HG03354 (cell line): ENCODE measurements around the gene ACR.

ENCODE experiments used
- ATAC-seq: cut with Tn5 transposase; IDR thresholded peaks from one replicate; pipeline ENCODE4 v1.9.1; 2021; ENCODE audit warnings: mild to moderate bottlenecking; ENCODE audit not compliant: unreplicated experiment, poor library complexity, severe bottlenecking

Gene ACR

DNA sequence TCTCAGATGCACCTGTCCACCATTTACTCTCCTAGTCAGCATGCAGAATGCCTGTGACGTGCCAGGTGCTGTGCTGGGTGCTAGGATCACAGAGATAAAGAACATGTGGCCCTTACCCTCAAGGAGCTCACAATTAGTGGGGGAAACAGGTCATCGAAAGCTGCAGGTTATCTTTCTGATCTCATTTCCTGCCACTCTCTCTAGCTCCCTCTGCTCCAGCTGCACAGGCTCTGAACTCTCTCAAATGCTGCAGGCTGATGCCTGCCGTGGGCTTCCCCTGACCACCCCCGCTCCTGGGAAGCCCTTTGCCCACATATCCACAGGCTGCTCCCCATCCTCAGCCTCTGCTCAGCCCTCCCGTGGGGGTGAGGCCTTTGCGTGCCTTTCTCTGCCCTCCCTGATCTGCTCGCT lies 35.7 kb upstream of the ACR start:
- no peak for ATAC-seq

- ATAC-seq: no peak
Measured at GRCh38 chr22:50702821-50703725, 34.9 kb upstream of the ACR start.

DNA sequence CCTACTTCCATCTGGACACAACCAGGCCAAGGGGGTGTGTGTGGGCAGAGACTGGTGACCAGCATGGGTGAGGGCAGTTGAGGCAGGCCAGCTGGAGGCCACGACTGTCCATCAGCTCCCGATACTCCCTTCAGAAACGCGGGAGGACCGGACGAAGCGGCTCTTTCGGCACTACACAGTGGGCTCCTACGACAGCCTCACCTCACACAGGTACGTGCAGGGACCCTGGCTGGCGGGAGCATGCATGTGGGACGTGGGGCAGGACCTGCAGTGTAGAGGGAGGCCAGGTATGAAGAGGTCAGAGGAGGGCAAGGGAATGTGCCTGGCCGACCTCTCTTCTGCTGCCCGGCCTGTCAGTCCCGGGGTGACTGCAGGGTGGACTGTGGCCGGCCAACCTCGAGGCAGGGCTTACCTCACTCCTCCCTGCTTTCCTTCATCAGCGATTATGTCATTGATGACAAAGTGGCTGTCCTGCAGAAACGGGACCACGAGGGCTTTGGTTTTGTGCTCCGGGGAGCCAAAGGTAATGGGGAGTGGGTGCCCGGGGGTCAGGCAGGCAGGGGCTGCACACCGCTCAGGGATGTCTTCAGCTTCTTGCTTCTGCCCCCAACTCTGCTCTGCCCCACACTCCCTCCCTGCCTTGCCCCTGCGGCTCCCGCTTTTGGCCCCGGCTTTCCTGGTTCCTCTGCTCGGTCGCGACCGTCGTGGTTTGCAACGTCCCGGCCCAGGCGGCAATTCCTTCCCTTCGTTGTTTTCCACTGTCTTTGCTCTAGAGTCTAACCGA lies 34.1 kb upstream of the ACR start:
- ATAC-seq: no peak

DNA sequence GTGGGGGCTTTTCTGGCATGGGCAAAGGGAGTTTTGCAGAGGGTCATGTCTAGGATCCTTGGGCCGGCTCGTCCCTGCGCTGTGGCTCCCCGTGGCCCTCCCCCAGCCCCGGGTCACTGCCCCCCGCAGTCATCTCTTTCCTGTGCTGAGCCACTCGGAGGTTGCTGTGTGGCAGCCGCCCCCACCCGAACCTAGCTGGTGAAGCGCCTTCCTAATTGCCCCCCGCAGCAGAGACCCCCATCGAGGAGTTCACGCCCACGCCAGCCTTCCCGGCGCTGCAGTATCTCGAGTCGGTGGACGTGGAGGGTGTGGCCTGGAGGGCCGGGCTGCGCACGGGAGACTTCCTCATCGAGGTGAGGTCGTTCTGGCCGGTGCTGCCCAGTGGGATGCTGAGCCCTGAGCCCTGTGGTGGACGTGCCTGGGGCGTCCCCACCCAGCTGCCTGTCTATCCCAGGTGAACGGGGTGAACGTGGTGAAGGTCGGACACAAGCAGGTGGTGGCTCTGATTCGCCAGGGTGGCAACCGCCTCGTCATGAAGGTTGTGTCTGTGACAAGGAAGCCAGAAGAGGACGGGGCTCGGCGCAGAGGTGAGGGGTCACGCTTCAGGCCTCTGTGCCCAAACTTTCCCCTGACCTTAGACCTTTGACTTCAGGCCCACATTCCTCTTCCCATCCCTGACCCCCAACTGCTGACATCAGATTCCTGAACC lies 33.3 kb upstream of the ACR start:
- ATAC-seq: no peak

DNA sequence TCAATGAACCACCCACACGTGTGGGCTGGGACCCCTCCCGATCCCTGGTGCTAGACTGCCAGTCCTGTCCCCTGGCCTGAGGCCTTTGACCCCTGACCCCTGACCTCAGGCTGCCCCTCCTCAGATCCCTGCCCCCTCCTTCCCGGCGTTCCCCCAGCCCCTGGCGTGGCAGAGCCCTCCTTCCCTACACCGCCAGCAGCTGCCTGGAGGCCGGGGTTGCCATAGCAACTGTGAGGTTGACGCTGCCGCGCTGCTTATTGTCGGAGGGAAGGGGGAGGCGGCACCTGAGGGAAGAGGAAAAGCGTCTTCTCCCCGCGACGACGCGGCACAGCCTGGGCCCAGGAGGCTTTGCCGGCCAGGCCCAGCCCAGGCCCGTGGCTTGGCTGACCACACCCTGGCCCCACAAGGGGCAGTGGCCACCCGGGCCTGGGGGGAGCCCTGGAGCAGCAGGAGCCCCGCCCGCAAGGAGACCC lies 32.7 kb upstream of the ACR start:
- no peak for ATAC-seq

DNA sequence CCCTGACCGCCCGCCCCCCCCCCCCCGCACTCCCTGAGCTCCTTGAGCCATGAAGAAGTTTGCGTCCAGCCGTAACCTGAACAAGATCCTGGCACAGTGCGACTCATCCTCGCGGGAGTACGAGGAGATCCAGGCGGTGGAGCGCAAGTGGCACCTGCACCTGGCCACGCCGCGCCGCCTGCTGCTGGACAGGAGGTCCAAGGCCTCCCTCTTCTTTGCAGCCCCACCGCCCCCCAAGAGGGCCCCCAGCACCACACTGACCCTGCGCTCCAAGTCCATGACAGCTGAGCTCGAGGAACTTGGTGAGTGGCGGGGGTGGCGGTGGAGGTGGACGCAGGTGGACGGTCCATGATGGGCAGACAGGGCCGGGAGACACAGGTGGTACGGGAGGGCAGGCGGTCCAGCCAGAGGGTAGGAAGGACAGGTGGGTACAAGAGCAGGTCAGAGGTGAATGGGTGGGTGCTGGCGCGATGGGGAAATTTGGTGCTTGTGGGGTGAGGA lies 32.1 kb upstream of the ACR start:
- no peak for ATAC-seq

GRCh38 chr22:50706481-50707125 lies 31.4 kb upstream of the ACR start:
- ATAC-seq: no peak

- ATAC-seq: no peak
Measured at GRCh38 chr22:50708474-50708873, 29.5 kb upstream of the ACR start.

DNA sequence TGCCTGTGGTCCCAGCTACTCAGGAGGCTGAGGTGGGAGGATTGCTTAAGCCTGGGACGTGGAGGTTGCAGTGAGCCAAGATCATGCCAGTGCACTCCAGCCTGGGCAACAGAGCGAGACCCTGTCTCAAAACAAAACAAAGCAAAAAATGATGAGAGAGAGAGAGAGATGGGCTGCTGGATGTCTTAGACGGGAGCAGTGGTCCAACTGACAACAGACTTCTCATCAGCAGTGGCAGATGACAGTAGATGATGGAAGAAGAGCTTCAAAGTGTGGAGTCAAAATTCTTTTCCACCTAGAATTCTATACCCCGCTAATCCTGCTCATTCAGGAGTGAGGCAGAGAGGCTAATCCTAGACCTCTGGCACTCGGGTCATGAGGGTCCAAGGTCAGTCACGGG lies 29.0 kb upstream of the ACR start:
- no peak for ATAC-seq

GRCh38 chr22:50710221-50710620 lies 27.8 kb upstream of the ACR start:
- no peak for ATAC-seq

- no peak for ATAC-seq
Measured at GRCh38 chr22:50710886-50711285, 27.1 kb upstream of the ACR start.

GRCh38 chr22:50711446-50712340 lies 26.3 kb upstream of the ACR start:
- ATAC-seq: no peak

DNA sequence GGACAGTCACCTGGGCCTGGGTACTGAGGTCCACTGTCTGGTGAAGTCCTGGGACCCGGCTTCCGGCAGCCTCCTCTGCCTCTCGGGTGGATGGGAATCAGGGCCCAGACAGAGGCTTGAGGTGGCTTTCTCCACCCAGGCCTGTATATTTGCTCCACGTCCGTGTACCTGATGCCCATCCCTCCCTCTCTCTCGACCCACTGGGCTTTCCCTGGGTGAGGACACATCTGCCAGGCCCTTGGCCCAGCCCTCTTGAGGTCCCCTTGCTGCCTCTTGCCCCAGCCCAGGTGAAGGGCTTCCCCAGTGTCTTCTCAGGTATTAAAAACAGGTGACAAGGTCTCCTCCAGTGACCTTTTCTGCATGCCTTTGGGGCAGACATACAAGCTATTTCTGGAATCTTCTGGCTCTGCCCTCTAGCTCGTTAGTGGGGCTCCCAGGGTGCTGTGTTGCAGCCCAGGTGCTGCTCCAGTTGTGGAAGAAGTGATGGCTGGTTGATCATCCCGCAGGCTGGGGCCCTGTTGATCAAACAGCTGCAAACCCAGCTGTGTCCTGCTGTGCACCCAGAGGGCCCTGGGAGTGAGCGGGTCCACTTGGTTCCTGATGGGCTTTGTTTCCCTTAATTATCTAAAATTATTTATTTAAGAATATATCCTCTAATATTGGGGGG lies 25.5 kb upstream of the ACR start:
- ATAC-seq: no peak

DNA sequence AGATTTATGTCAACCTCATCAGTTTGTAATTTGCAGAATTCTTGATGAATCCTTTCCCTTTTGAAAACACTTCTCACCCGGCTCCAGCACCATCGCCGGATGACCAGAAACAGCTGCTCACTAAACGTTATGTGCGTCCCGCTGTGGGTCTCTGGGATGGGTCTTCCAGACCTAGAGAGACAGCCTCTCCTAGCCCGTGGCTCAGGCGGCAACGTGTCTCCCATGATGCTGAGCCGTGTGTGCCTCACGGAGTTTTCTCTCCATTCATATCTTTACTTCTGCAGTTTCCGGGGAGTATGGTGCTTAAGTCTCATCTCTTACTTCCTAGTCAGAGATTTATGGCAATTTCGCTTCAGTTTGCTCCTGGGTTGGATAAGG lies 25.0 kb upstream of the ACR start:
- no peak for ATAC-seq

DNA sequence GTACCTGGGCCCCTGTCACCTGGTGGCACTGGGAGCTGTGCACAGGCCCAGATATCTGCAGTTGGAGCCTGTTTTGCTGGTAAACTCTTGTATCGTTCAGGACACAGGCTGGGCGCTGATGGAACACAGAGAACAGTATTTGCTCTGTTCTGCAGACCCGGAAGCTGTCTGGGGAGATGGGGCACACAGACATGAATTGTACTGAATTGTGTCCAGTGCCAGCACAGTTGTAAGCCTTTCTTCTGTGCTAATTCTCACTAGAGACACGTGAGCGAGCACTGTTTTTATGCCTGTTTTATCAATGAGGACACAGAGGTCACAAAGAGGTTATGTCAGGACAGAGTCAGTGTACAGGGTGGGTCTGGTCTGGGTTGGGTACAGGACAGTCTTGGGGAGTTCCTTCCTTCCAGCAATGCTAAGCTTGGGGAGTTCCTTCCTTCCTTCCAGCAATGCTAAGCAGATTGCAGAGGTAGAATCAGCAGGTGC lies 24.4 kb upstream of the ACR start:
- no peak for ATAC-seq

- ATAC-seq: no peak
Measured at GRCh38 chr22:50714150-50714549, 23.9 kb upstream of the ACR start.

DNA sequence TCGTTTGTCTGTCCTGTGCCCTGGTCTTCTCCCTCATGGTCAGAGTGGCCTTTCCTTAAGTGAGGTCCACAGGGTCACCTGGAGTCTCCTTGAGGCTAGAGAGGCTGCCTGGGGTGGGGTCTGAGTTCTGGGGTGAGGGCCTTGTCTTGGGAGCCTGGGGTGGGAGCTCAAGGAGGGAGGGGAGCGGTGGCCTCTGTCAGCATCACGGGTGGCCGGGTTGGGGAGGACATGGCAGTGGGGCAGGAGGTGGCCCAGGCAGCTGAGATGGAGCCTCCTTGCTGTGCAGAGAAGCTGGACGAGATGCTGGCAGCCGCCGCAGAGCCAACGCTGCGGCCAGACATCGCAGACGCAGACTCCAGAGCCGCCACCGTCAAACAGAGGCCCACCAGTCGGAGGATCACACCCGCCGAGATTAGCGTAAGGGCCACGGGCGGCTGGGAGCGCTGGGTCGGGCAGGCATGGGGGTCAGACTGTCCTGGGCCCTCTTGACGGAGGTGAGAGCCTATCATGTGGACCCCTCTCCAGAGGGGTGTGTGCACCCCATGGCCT lies 23.3 kb upstream of the ACR start:
- no peak for ATAC-seq

DNA sequence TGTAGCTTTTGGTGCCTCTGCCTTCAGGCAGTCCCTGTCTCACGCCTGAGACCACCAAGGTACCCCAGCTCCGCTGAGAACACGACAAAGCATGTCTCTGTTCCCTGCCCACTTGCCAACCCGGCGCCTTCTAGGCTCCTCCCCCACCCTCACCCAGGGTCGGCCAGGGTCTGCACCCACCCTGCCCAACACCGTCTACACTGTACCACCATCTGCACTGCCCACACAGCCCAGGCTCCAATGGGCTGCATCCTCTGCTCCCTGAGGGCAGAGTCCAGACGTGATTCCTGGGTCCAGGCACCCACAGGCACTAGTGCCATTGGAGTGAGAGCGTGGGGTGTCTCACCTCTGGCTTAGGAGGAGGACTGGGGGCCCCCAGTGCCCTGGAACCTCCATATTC lies 22.8 kb upstream of the ACR start:
- no peak for ATAC-seq
